ENCODE results near the gene PTCD2.

DNA sequence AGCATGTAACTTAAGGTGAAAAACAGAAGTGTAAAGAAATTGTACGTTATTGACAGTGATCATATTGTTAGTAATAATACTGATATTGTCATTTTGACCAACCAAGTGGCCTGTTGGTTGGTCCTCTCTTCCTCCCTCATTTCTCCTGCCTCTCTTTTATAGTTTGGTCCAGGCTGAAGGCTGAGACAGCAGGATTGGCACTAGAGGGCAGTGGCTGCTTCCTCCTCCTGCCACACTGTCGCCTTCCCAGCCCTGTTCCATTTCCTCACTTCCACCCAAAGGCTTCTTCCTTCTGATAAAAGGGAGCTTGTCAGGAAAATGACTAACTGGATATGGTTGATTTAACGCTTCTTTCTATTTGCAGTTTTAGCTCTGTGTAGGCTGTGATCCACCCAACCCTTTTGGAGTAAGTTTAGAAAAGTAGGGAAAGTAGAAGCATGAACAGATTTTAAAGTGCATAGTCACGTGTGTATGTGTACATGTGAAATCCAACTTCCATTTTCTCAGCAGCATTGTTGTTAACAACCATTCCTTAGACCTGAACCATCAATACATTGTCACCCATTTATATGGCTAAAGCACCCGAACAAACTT lies 35.6 kb downstream of the PTCD2 start:
- TF ChIP-seq, protein P1, sequence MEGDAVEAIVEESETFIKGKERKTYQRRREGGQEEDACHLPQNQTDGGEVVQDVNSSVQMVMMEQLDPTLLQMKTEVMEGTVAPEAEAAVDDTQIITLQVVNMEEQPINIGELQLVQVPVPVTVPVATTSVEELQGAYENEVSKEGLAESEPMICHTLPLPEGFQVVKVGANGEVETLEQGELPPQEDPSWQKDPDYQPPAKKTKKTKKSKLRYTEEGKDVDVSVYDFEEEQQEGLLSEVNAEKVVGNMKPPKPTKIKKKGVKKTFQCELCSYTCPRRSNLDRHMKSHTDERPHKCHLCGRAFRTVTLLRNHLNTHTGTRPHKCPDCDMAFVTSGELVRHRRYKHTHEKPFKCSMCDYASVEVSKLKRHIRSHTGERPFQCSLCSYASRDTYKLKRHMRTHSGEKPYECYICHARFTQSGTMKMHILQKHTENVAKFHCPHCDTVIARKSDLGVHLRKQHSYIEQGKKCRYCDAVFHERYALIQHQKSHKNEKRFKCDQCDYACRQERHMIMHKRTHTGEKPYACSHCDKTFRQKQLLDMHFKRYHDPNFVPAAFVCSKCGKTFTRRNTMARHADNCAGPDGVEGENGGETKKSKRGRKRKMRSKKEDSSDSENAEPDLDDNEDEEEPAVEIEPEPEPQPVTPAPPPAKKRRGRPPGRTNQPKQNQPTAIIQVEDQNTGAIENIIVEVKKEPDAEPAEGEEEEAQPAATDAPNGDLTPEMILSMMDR (IDR thresholded peaks at IDR 0.05), result peak; percentile 45 to 58 (median 47)
- TF ChIP-seq EP300 (IDR thresholded peaks at IDR 0.05) (no peak), POLR2A (IDR thresholded peaks at IDR 0.05; ENCODE audit: low read depth) (no peak)

All from esophagus muscularis mucosa (tissue), 4 donors.